OCI-LY3 (cell line): ENCODE measurements around the gene PAPOLB.

Experiments used
- H2AFZ ChIP-seq: fragments of 200-600, 300-600 bp; shearing (Covaris generic); 2 replicates; pipeline ENCODE4 v1.6.0; 2014; ENCODE audit warnings: antibody characterized with exemption, low read depth, low read length
- H3K27ac ChIP-seq: fragments of 200-600, 300-600 bp; sonication (generic); 2 replicates; pipeline ENCODE4 v1.5.1; 2014; ENCODE audit warnings: mild to moderate bottlenecking, low read length, moderate library complexity, mixed read lengths
- H3K27me3 ChIP-seq: fragments of 200-600, 300-600 bp; sonication (generic); 2 replicates; pipeline ENCODE4 v1.6.1; 2014; ENCODE audit warnings: low read depth, low read length, mixed read lengths
- H3K36me3 ChIP-seq: fragments of 200-600, 300-600 bp; sonication (generic); replicated peaks from 2 replicates; pipeline ENCODE3; 2014; ENCODE audit warnings: low read depth, low read length, mixed read lengths
- H3K4me1 ChIP-seq: fragments of 300-600, 200-600 bp; sonication (generic); 2 replicates; pipeline ENCODE4 v1.6.1; 2014; ENCODE audit warnings: low read length, mixed read lengths
- H3K4me2 ChIP-seq: fragments of 200-600, 300-600 bp; sonication (generic); 2 replicates; pipeline ENCODE4 v1.6.1; 2014; ENCODE audit warnings: low read length, mixed read lengths
- H3K4me3 ChIP-seq: fragments of 300-600, 200-600 bp; sonication (generic); 2 replicates; pipeline ENCODE4 v1.5.1; 2014; ENCODE audit warnings: antibody characterized with exemption, mild to moderate bottlenecking, low read length, moderate library complexity
- H3K79me2 ChIP-seq: fragments of 300-600, 200-600 bp; shearing (Covaris generic); 2 replicates; pipeline ENCODE4 v1.6.1; 2014; ENCODE audit warnings: mild to moderate bottlenecking, low read length, mixed read lengths
- H3K9ac ChIP-seq: fragments of 300-600, 200-600 bp; shearing (Covaris generic); 2 replicates; pipeline ENCODE4 v1.6.0; 2014; ENCODE audit warnings: mild to moderate bottlenecking, low read length, moderate library complexity
- H3K9me3 ChIP-seq: fragments of 200-600, 300-600 bp; shearing (Covaris generic); 2 replicates; pipeline ENCODE4 v1.6.1; 2014; ENCODE audit warnings: low read length, mixed read lengths; ENCODE audit not compliant: insufficient read depth
- H4K20me1 ChIP-seq: fragments of 200-600, 300-600 bp; sonication (generic); 2 replicates; pipeline ENCODE4 v1.6.1; 2016; ENCODE audit warnings: low read length, mixed read lengths; ENCODE audit not compliant: insufficient read depth
- CTCF ChIP-seq: fragments of 200-600, 300-600 bp; sonication (generic); IDR thresholded peaks from 2 replicates; pipeline ENCODE4 v1.5.1; 2014; ENCODE audit warnings: antibody characterized with exemption, low read length, low read depth
- EZH2phosphoT487 ChIP-seq: fragments of 200-600 bp; shearing (Covaris generic); IDR thresholded peaks from 2 replicates; pipeline ENCODE4 v1.6.1; 2018; ENCODE audit warnings: antibody characterized with exemption, mixed run types, low read depth

PAPOLB gene

GRCh38 chr7:4830176-4830575, 31.7 kb downstream of the PAPOLB start:
- H3K4me3 ChIP-seq, result no peak overlapping the region
- no peaks in the 10 kb centered on the region for H3K4me1 ChIP-seq
- H3K4me2 ChIP-seq, result no peak overlapping the region
- H2AFZ ChIP-seq, result no peak overlapping the region
- no peak overlapping the region for H3K27ac ChIP-seq
- no peaks in the 10 kb centered on the region for H3K9me3 ChIP-seq
- no peaks in the 10 kb centered on the region for H4K20me1 ChIP-seq
- H3K36me3 ChIP-seq, result no peaks in the 10 kb centered on the region
- TF ChIP-seq EZH2phosphoT487 (no peak), CTCF (peak; percentile 53)
- no peaks in the 10 kb centered on the region for H3K27me3 ChIP-seq
- no peaks in the 10 kb centered on the region for H3K79me2 ChIP-seq
- H3K9ac ChIP-seq, result no peak overlapping the region

- H3K9ac ChIP-seq, result no peak overlapping the region
Measured at GRCh38 chr7:4828720-4829383, 33.0 kb downstream of the PAPOLB start.

GRCh38 chr7:4825081-4825480, 36.7 kb downstream of the PAPOLB start:
- no peak overlapping the region for H3K9ac ChIP-seq
- no peaks in the 10 kb centered on the region for H3K27me3 ChIP-seq
- H3K79me2 ChIP-seq, result no peaks in the 10 kb centered on the region
- no peaks in the 10 kb centered on the region for H4K20me1 ChIP-seq
- H3K4me2 ChIP-seq, result no peak overlapping the region
- H3K9me3 ChIP-seq, result no peaks in the 10 kb centered on the region
- no peak overlapping the region for H2AFZ ChIP-seq
- H3K36me3 ChIP-seq, result no peaks in the 10 kb centered on the region
- H3K4me3 ChIP-seq, result no peak overlapping the region
- H3K4me1 ChIP-seq, result no peaks in the 10 kb centered on the region
- TF ChIP-seq CTCF, result no peak
- TF ChIP-seq EZH2phosphoT487, result no peak
- H3K27ac ChIP-seq, result no peak overlapping the region

More at GRCh38 chr7:4828720-4829383, 33.0 kb downstream of the PAPOLB start:
- Histone ChIP-seq H3K27ac (no peak overlapping the region), H4K20me1 (no peaks in the 10 kb centered on the region), H3K27me3 (no peaks in the 10 kb centered on the region), H3K4me3 (no peak overlapping the region), H3K79me2 (no peaks in the 10 kb centered on the region), H3K4me1 (no peaks in the 10 kb centered on the region), H3K4me2 (no peak overlapping the region), H3K36me3 (no peaks in the 10 kb centered on the region), H2AFZ (no peak overlapping the region), H3K9me3 (no peaks in the 10 kb centered on the region)
- TF ChIP-seq EZH2phosphoT487 (no peak), CTCF (no peak)

- Histone ChIP-seq H3K9ac (no peak overlapping the region), H3K4me3 (no peak overlapping the region), H3K27ac (no peak overlapping the region), H3K36me3 (no peaks in the 10 kb centered on the region), H3K4me1 (no peaks in the 10 kb centered on the region), H3K79me2 (no peaks in the 10 kb centered on the region), H3K4me2 (no peak overlapping the region), H3K27me3 (no peaks in the 10 kb centered on the region), H4K20me1 (no peaks in the 10 kb centered on the region), H2AFZ (no peak overlapping the region), H3K9me3 (no peaks in the 10 kb centered on the region)
- TF ChIP-seq CTCF (no peak), EZH2phosphoT487 (no peak)
Measured at GRCh38 chr7:4824120-4824775, 37.6 kb downstream of the PAPOLB start.
